Neural cell (in vitro differentiated cells): Measurements from ENCODE around the gene MIS12. TPM values are rescaled to one million over a fixed set of nuclear protein-coding genes. Genes with fewer than 3 reads are reported as not detected.

Experiments used
- H2AFZ ChIP-seq: fragments of 200-600, 300-800 bp; sonication (generic), shearing (Covaris generic); 2 replicates; pipeline ENCODE4 v1.6.0; 2014; ENCODE audit warnings: low read depth, mild to moderate bottlenecking, antibody characterized with exemption, low read length, moderate library complexity
- H3F3A ChIP-seq: fragments of 200-600 bp; shearing (Covaris generic); 2 replicates; pipeline ENCODE4 v1.6.1; 2016; ENCODE audit warnings: mild to moderate bottlenecking, moderate library complexity, mixed read lengths, antibody characterized with exemption, low read length; ENCODE audit not compliant: insufficient read depth, poor library complexity, severe bottlenecking
- H3K27ac ChIP-seq: fragments of 200-600, 300-800 bp; sonication (generic), shearing (Covaris generic); 2 replicates; pipeline ENCODE4 v1.5.1; 2014; ENCODE audit warnings: mild to moderate bottlenecking, low read length, moderate library complexity
- H3K27me3 ChIP-seq: fragments of 300-800, 200-600 bp; sonication (generic), shearing (Covaris generic); 2 replicates; pipeline ENCODE4 v1.6.0; 2014; ENCODE audit warnings: mild to moderate bottlenecking, low read depth, low read length, moderate library complexity; ENCODE audit not compliant: insufficient read depth
- H3K36me3 ChIP-seq: fragments of 300-800, 200-600 bp; sonication (generic), shearing (Covaris generic); 2 replicates; pipeline ENCODE4 v1.5.1; 2014; ENCODE audit warnings: mild to moderate bottlenecking, antibody characterized with exemption, low read length, moderate library complexity; ENCODE audit not compliant: insufficient read depth
- H3K4me2 ChIP-seq: fragments of 300-800, 200-600 bp; sonication (generic), shearing (Covaris generic); 2 replicates; pipeline ENCODE4 v1.6.0; 2014; ENCODE audit warnings: mild to moderate bottlenecking, low read length
- H3K4me3 ChIP-seq: fragments of 300-800, 200-600 bp; sonication (generic), shearing (Covaris generic); 2 replicates; pipeline ENCODE4 v1.5.1; 2014; ENCODE audit warnings: mild to moderate bottlenecking, low read length, moderate library complexity
- H3K79me2 ChIP-seq: fragments of 200-600 bp; shearing (Covaris generic); replicated peaks from 2 replicates; pipeline ENCODE4 v1.6.0; 2014; ENCODE audit warnings: mild to moderate bottlenecking, low read length, moderate library complexity; ENCODE audit not compliant: insufficient read depth
- H3K9ac ChIP-seq: fragments of 300-800, 200-600 bp; sonication (generic), shearing (Covaris generic); 2 replicates; pipeline ENCODE4 v1.6.1; 2016; ENCODE audit warnings: mild to moderate bottlenecking, low read length, mixed read lengths
- H3K9me2 ChIP-seq: fragments of 200-600 bp; shearing (Covaris generic); 2 replicates; pipeline ENCODE4 v1.6.1; 2016; ENCODE audit warnings: mild to moderate bottlenecking, low read length, mixed read lengths; ENCODE audit not compliant: insufficient read depth
- H3K9me3 ChIP-seq: fragments of 200-600, 300-800 bp; sonication (generic), shearing (Covaris generic); 2 replicates; pipeline ENCODE4 v1.6.1; 2016; ENCODE audit warnings: mild to moderate bottlenecking, mixed run types, low read length, moderate library complexity, mixed read lengths
- H4K20me1 ChIP-seq: fragments of 200-600 bp; shearing (Covaris generic); 2 replicates; pipeline ENCODE4 v1.6.1; 2016; ENCODE audit warnings: mild to moderate bottlenecking, mixed run types; ENCODE audit not compliant: insufficient read depth
- CTCF ChIP-seq: fragments of 450-650 bp; IDR thresholded peaks from 2 replicates; pipeline ENCODE4 v1.5.1; 2014; ENCODE audit warnings: antibody characterized with exemption, mild to moderate bottlenecking, moderate library complexity; ENCODE audit not compliant: poor library complexity, severe bottlenecking
- EP300 ChIP-seq: fragments of 450-650 bp; conservative IDR thresholded peaks from 2 replicates; pipeline ENCODE4 v1.6.1; 2014; ENCODE audit warnings: antibody characterized with exemption, mild to moderate bottlenecking, moderate library complexity; ENCODE audit not compliant: poor library complexity, severe bottlenecking
- EZH2 ChIP-seq: fragments of 200-600, 300-800 bp; shearing (Covaris generic), sonication (generic); IDR thresholded peaks from 2 replicates; pipeline ENCODE4 v1.6.1; 2014; ENCODE audit warnings: antibody characterized with exemption, low read length, borderline replicate concordance, mild to moderate bottlenecking; ENCODE audit not compliant: insufficient read depth, poor library complexity, severe bottlenecking
- MXI1 ChIP-seq: fragments of 450-650 bp; conservative IDR thresholded peaks from 2 replicates; pipeline ENCODE4 v1.6.1; 2014; ENCODE audit warnings: antibody characterized with exemption, mild to moderate bottlenecking; ENCODE audit not compliant: poor library complexity, severe bottlenecking
- POLR2AphosphoS5 ChIP-seq: IDR thresholded peaks from 2 replicates; pipeline ENCODE4 v1.6.1; 2012
- RAD21 ChIP-seq: fragments of 450-650 bp; conservative IDR thresholded peaks from 2 replicates; pipeline ENCODE4 v1.6.1; 2014; ENCODE audit warnings: antibody characterized with exemption, mild to moderate bottlenecking, moderate library complexity
- REST ChIP-seq: IDR thresholded peaks from 2 replicates; pipeline ENCODE4 v1.6.1; 2012; ENCODE audit warnings: borderline replicate concordance
- SMC3 ChIP-seq: fragments of 450-650 bp; conservative IDR thresholded peaks from 2 replicates; pipeline ENCODE4 v1.6.1; 2014; ENCODE audit warnings: antibody characterized with exemption, mild to moderate bottlenecking, moderate library complexity; ENCODE audit not compliant: poor library complexity
- TAF1 ChIP-seq: IDR thresholded peaks from 2 replicates; pipeline ENCODE4 v1.6.1; 2012; ENCODE audit warnings: low read depth
- polyA plus RNA-seq: library from polyadenylated mRNA; depleted of rRNA; stranded (reverse); fragments of >200 nt; gene quantifications from 2 replicates; pipeline ENCODE4 v1.2.3, GENCODE V29; 2014

Gene MIS12
- polyA plus RNA-seq, 1 donor from 2014 or later, result 41.4 TPM

DNA sequence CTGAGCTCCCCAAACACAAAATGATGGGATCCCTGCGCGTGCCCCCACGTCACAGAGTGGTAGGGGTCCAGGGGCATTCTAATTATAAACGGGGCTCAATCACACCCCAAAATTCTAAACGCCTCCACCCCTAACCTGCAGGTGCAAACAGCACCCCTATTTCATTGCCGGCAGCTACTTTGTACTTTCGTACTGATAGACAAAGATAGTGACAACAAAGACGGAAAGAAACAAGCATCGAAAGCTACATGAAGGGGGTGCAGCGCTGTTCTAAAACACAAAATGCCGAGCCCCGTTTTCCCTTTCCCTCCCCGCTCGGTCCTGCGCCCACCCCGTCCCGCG is 13.9 kb downstream of the MIS12 start:
- peak overlapping the region; percentile 93 for H3K9ac ChIP-seq
- no peaks in the 10 kb centered on the region for H4K20me1 ChIP-seq
- H3K36me3 ChIP-seq, result no peaks in the 10 kb centered on the region
- no peaks in the 10 kb centered on the region for H3F3A ChIP-seq
- H3K4me3 ChIP-seq, result peak overlapping the region; percentile 97
- H3K79me2 ChIP-seq, result peaks cover 18% of the 10 kb centered on the region
- H3K27ac ChIP-seq, result peak overlapping the region; percentile 96
- peak overlapping the region; percentile 22 for H2AFZ ChIP-seq
- no peaks in the 10 kb centered on the region for H3K27me3 ChIP-seq
- H3K4me2 ChIP-seq, result peak overlapping the region; percentile 74
- H3K9me2 ChIP-seq, result no peaks in the 10 kb centered on the region
- TF ChIP-seq EP300 (no peak), SMC3 (no peak), EZH2 (no peak), RAD21 (no peak), TAF1 (no peak), MXI1 (no peak), POLR2AphosphoS5 (no peak), CTCF (no peak), REST (no peak)
- H3K9me3 ChIP-seq, result no peaks in the 10 kb centered on the region

DNA sequence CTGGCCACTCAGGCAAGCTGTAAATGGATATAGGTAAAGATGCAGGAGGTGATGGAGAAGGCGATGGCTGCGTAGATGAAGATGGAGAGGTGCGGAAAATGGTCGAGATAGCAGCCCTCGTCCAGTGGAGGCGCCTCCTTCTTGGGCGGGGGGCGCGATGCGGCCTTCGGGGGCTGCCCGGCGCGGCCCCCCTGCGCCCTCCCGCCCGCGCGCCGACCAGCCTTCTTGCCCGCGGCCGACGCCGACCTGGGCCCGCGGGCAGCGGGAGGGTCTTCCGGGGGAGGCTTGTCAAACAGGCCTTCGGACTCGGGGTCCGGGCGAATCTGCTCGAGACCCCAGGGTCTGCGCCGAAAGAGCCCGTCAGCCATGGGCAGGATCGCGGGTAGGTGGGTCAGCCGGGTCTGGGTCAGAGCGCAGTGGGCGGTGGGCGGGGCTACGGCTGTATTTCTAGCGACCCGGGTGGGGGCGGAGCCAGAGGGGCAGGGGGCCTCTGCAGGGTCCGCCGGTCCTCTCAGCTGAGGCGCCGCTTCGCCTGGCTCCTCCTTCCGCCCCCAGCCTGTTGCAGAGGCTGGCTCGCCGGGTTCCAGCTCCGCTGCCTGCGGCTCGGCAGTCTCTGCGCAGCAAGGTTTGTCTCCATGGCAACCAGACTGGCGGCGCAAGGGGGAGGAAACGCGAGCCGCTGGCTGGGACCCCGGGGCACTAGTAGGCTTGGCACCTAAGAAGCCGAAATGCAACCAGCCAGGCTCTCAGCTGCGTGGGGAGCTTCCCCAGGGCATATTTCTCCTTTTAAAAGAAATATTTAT is 14.4 kb downstream of the MIS12 start:
- no peaks in the 10 kb centered on the region for H3K27me3 ChIP-seq
- H3F3A ChIP-seq, result no peaks in the 10 kb centered on the region
- no peaks in the 10 kb centered on the region for H3K36me3 ChIP-seq
- peaks cover 18% of the 10 kb centered on the region for H3K79me2 ChIP-seq
- peak overlapping the region; percentile 97 for H3K4me3 ChIP-seq
- peak overlapping the region; percentile 42 for H3K4me2 ChIP-seq
- TF ChIP-seq REST (peak; percentile 93), EP300 (peak; percentile 58), MXI1 (peak; percentile 55), SMC3 (peak; percentile 47), RAD21 (peak; percentile 11), EZH2 (no peak), CTCF (peak; percentile 35), POLR2AphosphoS5 (peak; percentile 94), TAF1 (peak; percentile 92)
- no peaks in the 10 kb centered on the region for H3K9me2 ChIP-seq
- H3K27ac ChIP-seq, result peak overlapping the region; percentile 96
- H4K20me1 ChIP-seq, result no peaks in the 10 kb centered on the region
- H2AFZ ChIP-seq, result peak overlapping the region; percentile 43
- H3K9me3 ChIP-seq, result no peaks in the 10 kb centered on the region
- peak overlapping the region; percentile 93 for H3K9ac ChIP-seq
